Neural cell (in vitro differentiated cells): ENCODE measurements around the gene TCL1B. TPM values are rescaled to one million over a fixed set of nuclear protein-coding genes. Genes with fewer than 3 reads are reported as not detected.
"Not testable (repeated sequence)": the region's sequence is repeated elsewhere in the genome, so short reads cannot be mapped to it uniquely, and the experiment has no call there.

ENCODE experiments used
- H2AFZ ChIP-seq: fragments of 200-600, 300-800 bp; sonication (generic), shearing (Covaris generic); 2 replicates; pipeline ENCODE4 v1.6.0; 2014; ENCODE audit warnings: low read depth, mild to moderate bottlenecking, antibody characterized with exemption, low read length, moderate library complexity
- H3F3A ChIP-seq: fragments of 200-600 bp; shearing (Covaris generic); 2 replicates; pipeline ENCODE4 v1.6.1; 2016; ENCODE audit warnings: mild to moderate bottlenecking, moderate library complexity, mixed read lengths, antibody characterized with exemption, low read length; ENCODE audit not compliant: insufficient read depth, poor library complexity, severe bottlenecking
- H3K27ac ChIP-seq: fragments of 200-600, 300-800 bp; sonication (generic), shearing (Covaris generic); 2 replicates; pipeline ENCODE4 v1.5.1; 2014; ENCODE audit warnings: mild to moderate bottlenecking, low read length, moderate library complexity
- H3K27me3 ChIP-seq: fragments of 300-800, 200-600 bp; sonication (generic), shearing (Covaris generic); 2 replicates; pipeline ENCODE4 v1.6.0; 2014; ENCODE audit warnings: mild to moderate bottlenecking, low read depth, low read length, moderate library complexity; ENCODE audit not compliant: insufficient read depth
- H3K36me3 ChIP-seq: fragments of 300-800, 200-600 bp; sonication (generic), shearing (Covaris generic); 2 replicates; pipeline ENCODE4 v1.5.1; 2014; ENCODE audit warnings: mild to moderate bottlenecking, antibody characterized with exemption, low read length, moderate library complexity; ENCODE audit not compliant: insufficient read depth
- H3K4me2 ChIP-seq: fragments of 300-800, 200-600 bp; sonication (generic), shearing (Covaris generic); 2 replicates; pipeline ENCODE4 v1.6.0; 2014; ENCODE audit warnings: mild to moderate bottlenecking, low read length
- H3K4me3 ChIP-seq: fragments of 300-800, 200-600 bp; sonication (generic), shearing (Covaris generic); 2 replicates; pipeline ENCODE4 v1.5.1; 2014; ENCODE audit warnings: mild to moderate bottlenecking, low read length, moderate library complexity
- H3K79me2 ChIP-seq: fragments of 200-600 bp; shearing (Covaris generic); replicated peaks from 2 replicates; pipeline ENCODE4 v1.6.0; 2014; ENCODE audit warnings: mild to moderate bottlenecking, low read length, moderate library complexity; ENCODE audit not compliant: insufficient read depth
- H3K9ac ChIP-seq: fragments of 300-800, 200-600 bp; sonication (generic), shearing (Covaris generic); 2 replicates; pipeline ENCODE4 v1.6.1; 2016; ENCODE audit warnings: mild to moderate bottlenecking, low read length, mixed read lengths
- H3K9me2 ChIP-seq: fragments of 200-600 bp; shearing (Covaris generic); 2 replicates; pipeline ENCODE4 v1.6.1; 2016; ENCODE audit warnings: mild to moderate bottlenecking, low read length, mixed read lengths; ENCODE audit not compliant: insufficient read depth
- H3K9me3 ChIP-seq: fragments of 200-600, 300-800 bp; sonication (generic), shearing (Covaris generic); 2 replicates; pipeline ENCODE4 v1.6.1; 2016; ENCODE audit warnings: mild to moderate bottlenecking, mixed run types, low read length, moderate library complexity, mixed read lengths
- H4K20me1 ChIP-seq: fragments of 200-600 bp; shearing (Covaris generic); 2 replicates; pipeline ENCODE4 v1.6.1; 2016; ENCODE audit warnings: mild to moderate bottlenecking, mixed run types; ENCODE audit not compliant: insufficient read depth
- CTCF ChIP-seq: fragments of 450-650 bp; IDR thresholded peaks from 2 replicates; pipeline ENCODE4 v1.5.1; 2014; ENCODE audit warnings: antibody characterized with exemption, mild to moderate bottlenecking, moderate library complexity; ENCODE audit not compliant: poor library complexity, severe bottlenecking
- EP300 ChIP-seq: fragments of 450-650 bp; conservative IDR thresholded peaks from 2 replicates; pipeline ENCODE4 v1.6.1; 2014; ENCODE audit warnings: antibody characterized with exemption, mild to moderate bottlenecking, moderate library complexity; ENCODE audit not compliant: poor library complexity, severe bottlenecking
- EZH2 ChIP-seq: fragments of 200-600, 300-800 bp; shearing (Covaris generic), sonication (generic); IDR thresholded peaks from 2 replicates; pipeline ENCODE4 v1.6.1; 2014; ENCODE audit warnings: antibody characterized with exemption, low read length, borderline replicate concordance, mild to moderate bottlenecking; ENCODE audit not compliant: insufficient read depth, poor library complexity, severe bottlenecking
- MXI1 ChIP-seq: fragments of 450-650 bp; conservative IDR thresholded peaks from 2 replicates; pipeline ENCODE4 v1.6.1; 2014; ENCODE audit warnings: antibody characterized with exemption, mild to moderate bottlenecking; ENCODE audit not compliant: poor library complexity, severe bottlenecking
- POLR2AphosphoS5 ChIP-seq: IDR thresholded peaks from 2 replicates; pipeline ENCODE4 v1.6.1; 2012
- RAD21 ChIP-seq: fragments of 450-650 bp; conservative IDR thresholded peaks from 2 replicates; pipeline ENCODE4 v1.6.1; 2014; ENCODE audit warnings: antibody characterized with exemption, mild to moderate bottlenecking, moderate library complexity
- REST ChIP-seq: IDR thresholded peaks from 2 replicates; pipeline ENCODE4 v1.6.1; 2012; ENCODE audit warnings: borderline replicate concordance
- SMC3 ChIP-seq: fragments of 450-650 bp; conservative IDR thresholded peaks from 2 replicates; pipeline ENCODE4 v1.6.1; 2014; ENCODE audit warnings: antibody characterized with exemption, mild to moderate bottlenecking, moderate library complexity; ENCODE audit not compliant: poor library complexity
- TAF1 ChIP-seq: IDR thresholded peaks from 2 replicates; pipeline ENCODE4 v1.6.1; 2012; ENCODE audit warnings: low read depth
- polyA plus RNA-seq: library from polyadenylated mRNA; depleted of rRNA; stranded (reverse); fragments of >200 nt; gene quantifications from 2 replicates; pipeline ENCODE4 v1.2.3, GENCODE V29; 2014

TCL1B gene
- polyA plus RNA-seq, 1 donor from 2014 or later = not detected

DNA sequence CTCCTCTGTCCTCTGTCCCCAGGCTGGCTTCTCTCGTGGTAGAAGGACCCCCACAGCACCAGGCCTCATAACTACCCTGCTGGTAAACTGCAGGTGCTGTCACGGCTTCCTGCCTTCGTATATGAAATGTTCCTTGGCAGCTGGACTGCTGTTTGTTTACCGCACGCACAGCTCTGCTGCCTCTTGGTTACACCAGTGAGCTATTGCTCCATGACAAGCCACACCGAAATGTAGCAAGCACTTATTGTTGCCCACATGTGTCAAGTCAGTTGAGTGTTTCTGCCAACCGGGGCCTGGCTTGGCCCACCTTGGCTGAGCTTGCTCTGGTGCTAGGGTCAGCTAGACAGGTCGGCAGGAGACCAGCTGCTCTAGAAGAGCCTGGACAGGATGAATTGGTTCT lies 21.7 kb upstream of the TCL1B start:
- Histone ChIP-seq H3K27ac (no peak overlapping the region), H3K36me3 (no peaks in the 10 kb centered on the region), H3K9me3 (no peaks in the 10 kb centered on the region), H3K79me2 (no peaks in the 10 kb centered on the region), H3K4me2 (no peak overlapping the region), H3K9ac (no peak overlapping the region), H3K4me3 (no peak overlapping the region), H4K20me1 (no peaks in the 10 kb centered on the region), H3K9me2 (no peaks in the 10 kb centered on the region), H3F3A (no peaks in the 10 kb centered on the region), H2AFZ (no peak overlapping the region), H3K27me3 (no peaks in the 10 kb centered on the region)
- no peak for TF ChIP-seq POLR2AphosphoS5
- TF ChIP-seq RAD21 = no peak
- TF ChIP-seq MXI1 = no peak
- no peak for TF ChIP-seq EZH2
- TF ChIP-seq EP300 = no peak
- no peak for TF ChIP-seq SMC3
- no peak for TF ChIP-seq TAF1

DNA sequence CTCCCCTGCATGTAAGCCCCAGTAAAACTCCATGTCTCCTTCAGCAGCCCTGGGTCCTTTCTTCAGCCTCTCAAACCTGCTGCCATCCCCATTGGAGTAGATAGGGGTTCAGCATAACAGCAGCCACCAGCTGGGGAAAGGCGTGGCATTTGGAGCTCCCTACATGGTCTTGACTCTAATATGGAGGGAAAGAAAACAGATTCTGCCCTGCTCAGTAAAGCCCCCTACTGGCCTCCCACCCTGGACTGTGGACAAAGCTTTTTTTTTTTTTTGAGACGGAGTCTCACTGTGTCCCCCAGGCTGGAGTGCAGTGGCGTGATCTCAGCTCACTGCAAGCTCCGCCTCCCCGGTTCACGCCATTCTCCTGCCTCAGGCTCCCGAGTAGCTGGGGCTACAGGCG lies 20.7 kb upstream of the TCL1B start:
- H3K9me3 ChIP-seq, H2AFZ ChIP-seq, H3K4me3 ChIP-seq, H3K4me2 ChIP-seq, H3K9me2 ChIP-seq, H4K20me1 ChIP-seq, H3K9ac ChIP-seq, H3K79me2 ChIP-seq, H3K36me3 ChIP-seq, H3K27me3 ChIP-seq, H3K27ac ChIP-seq, H3F3A ChIP-seq: not testable (repeated sequence)

DNA sequence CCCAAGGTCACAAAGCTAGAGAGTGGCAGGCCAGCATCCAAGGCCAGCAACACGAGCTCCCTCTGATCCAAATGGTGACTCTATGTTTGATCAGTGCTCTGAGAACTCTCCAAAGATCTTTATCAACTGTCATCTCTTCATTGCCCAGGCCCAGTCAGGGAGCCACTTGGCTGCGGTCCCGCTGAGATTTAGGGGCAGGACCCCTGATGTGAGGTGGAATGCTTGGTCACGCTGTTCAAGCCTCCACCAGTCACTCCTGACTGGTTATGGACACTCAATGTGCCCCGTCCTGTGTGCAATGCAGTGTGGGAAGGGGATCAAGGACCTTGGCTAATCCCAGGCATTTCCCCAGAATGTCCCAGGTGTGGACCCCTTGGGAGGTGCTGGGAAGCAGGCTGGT lies 19.8 kb upstream of the TCL1B start:
- H3K9me3 ChIP-seq = no peaks in the 10 kb centered on the region
- H3K27me3 ChIP-seq = no peaks in the 10 kb centered on the region
- H3F3A ChIP-seq = no peaks in the 10 kb centered on the region
- no peak overlapping the region for H3K4me2 ChIP-seq
- no peak overlapping the region for H3K9ac ChIP-seq
- no peak overlapping the region for H3K27ac ChIP-seq
- no peaks in the 10 kb centered on the region for H3K36me3 ChIP-seq
- no peak for TF ChIP-seq RAD21
- no peak for TF ChIP-seq REST
- no peak for TF ChIP-seq EP300
- no peak for TF ChIP-seq MXI1
- no peak for TF ChIP-seq POLR2AphosphoS5
- no peak for TF ChIP-seq TAF1
- TF ChIP-seq SMC3 = no peak
- TF ChIP-seq EZH2 = no peak
- no peak for TF ChIP-seq CTCF
- H3K4me3 ChIP-seq = no peak overlapping the region
- no peak overlapping the region for H2AFZ ChIP-seq
- no peaks in the 10 kb centered on the region for H4K20me1 ChIP-seq
- no peaks in the 10 kb centered on the region for H3K79me2 ChIP-seq
- H3K9me2 ChIP-seq = no peaks in the 10 kb centered on the region
